IMR-90 (cell line): ENCODE measurements around the gene NGFR. TPM values are rescaled to one million over a fixed set of nuclear protein-coding genes. Genes with fewer than 3 reads are reported as not detected.

Source experiments
- ATAC-seq: fragments of 200-7000 bp; cut with Tn5 transposase; 2 replicates; pipeline ENCODE4 v1.9.1; 2020; ENCODE audit warnings: low read depth, mild to moderate bottlenecking, moderate library complexity
- BruUV-seq: library from RNA; stranded (reverse); fragments of 400-500 nt; replicated peaks from 2 replicates; lab custom pipeline; 2021; lab: Mats Ljungman, UMichigan
- CTCF ChIA-PET: fragments of 300-600 bp; formaldehyde crosslinking; extraction: SDS; loops from one replicate; lab custom pipeline; 2021; ENCODE audit warnings: antibody characterized with exemption; lab: Yijun Ruan, JAX
- POLR2A ChIA-PET: fragments of 300-600 bp; sonication (Branson Sonifier 250); formaldehyde crosslinking; loops from one replicate; lab custom pipeline; 2022; ENCODE audit warnings: antibody characterized with exemption; ENCODE audit not compliant: unreplicated experiment; lab: Charles Lee
- DNase-seq: peaks from one replicate; pipeline ENCODE4 v3.0.0; 2013
- H2AFZ ChIP-seq: replicated peaks from 2 replicates; pipeline ENCODE3; 2013; ENCODE audit warnings: low read length, mild to moderate bottlenecking; ENCODE audit not compliant: poor library complexity
- H2AK5ac ChIP-seq: 2 replicates; pipeline ENCODE4 v1.6.1; 2013; ENCODE audit warnings: low read depth, low read length, inconsistent platforms
- H2AK9ac ChIP-seq: replicated peaks from 2 replicates; pipeline ENCODE3; 2013; ENCODE audit warnings: mild to moderate bottlenecking, low read depth, low read length, moderate library complexity; ENCODE audit not compliant: poor library complexity
- H2BK120ac ChIP-seq: 2 replicates; pipeline ENCODE4 v1.6.1; 2013; ENCODE audit warnings: low read depth, low read length, inconsistent platforms
- H2BK15ac ChIP-seq: 3 replicates; pipeline ENCODE4 v1.6.1; 2013; ENCODE audit warnings: low read depth, low read length, inconsistent platforms
- H2BK20ac ChIP-seq: 2 replicates; pipeline ENCODE4 v1.6.1; 2013; ENCODE audit warnings: low read depth, mild to moderate bottlenecking, inconsistent platforms, low read length, moderate library complexity
- H2BK5ac ChIP-seq: 2 replicates; pipeline ENCODE4 v1.6.1; 2013; ENCODE audit warnings: mild to moderate bottlenecking, low read depth, low read length, inconsistent platforms; ENCODE audit not compliant: poor library complexity, severe bottlenecking
- H3K14ac ChIP-seq: replicated peaks from 2 replicates; pipeline ENCODE4 v1.6.1; 2013; ENCODE audit warnings: low read depth, low read length, inconsistent platforms
- H3K18ac ChIP-seq: 2 replicates; pipeline ENCODE4 v1.6.1; 2013; ENCODE audit warnings: low read depth, low read length, control low read depth
- H3K23ac ChIP-seq: 2 replicates; pipeline ENCODE4 v1.6.1; 2013; ENCODE audit warnings: low read depth, low read length, inconsistent platforms
- H3K27ac ChIP-seq: 2 replicates; pipeline ENCODE4 v1.5.1; 2013; ENCODE audit warnings: mild to moderate bottlenecking, control low read depth, low read length; ENCODE audit not compliant: insufficient read depth
- H3K27me3 ChIP-seq: 2 replicates; pipeline ENCODE4 v1.6.1; 2013; ENCODE audit warnings: low read length; ENCODE audit not compliant: control insufficient read depth, insufficient read depth
- H3K36me3 ChIP-seq: 2 replicates; pipeline ENCODE4 v1.6.1; 2013; ENCODE audit warnings: low read length, mixed read lengths; ENCODE audit not compliant: control insufficient read depth, insufficient read depth
- H3K4ac ChIP-seq: 2 replicates; pipeline ENCODE4 v1.6.1; 2013; ENCODE audit warnings: low read depth, low read length, inconsistent platforms
- H3K4me1 ChIP-seq: 2 replicates; pipeline ENCODE4 v1.6.1; 2013; ENCODE audit warnings: low read length, mixed read lengths; ENCODE audit not compliant: control insufficient read depth, insufficient read depth
- H3K4me2 ChIP-seq: 2 replicates; pipeline ENCODE4 v1.6.1; 2013; ENCODE audit warnings: low read depth, mild to moderate bottlenecking, control low read depth, low read length, moderate library complexity
- H3K4me3 ChIP-seq: 2 replicates; pipeline ENCODE4 v1.5.1; 2013; ENCODE audit warnings: low read depth, mild to moderate bottlenecking, control low read depth, low read length, moderate library complexity; ENCODE audit not compliant: insufficient read depth
- H3K56ac ChIP-seq: 2 replicates; pipeline ENCODE4 v1.6.1; 2013; ENCODE audit warnings: low read length, inconsistent platforms; ENCODE audit not compliant: insufficient read depth; ENCODE audit errors: extremely low read depth
- H3K79me1 ChIP-seq, 2 experiments: 2 replicates each; pipeline ENCODE4 v1.6.1; 2013; ENCODE audit warnings: low read length in 2 of 2, inconsistent platforms in 1 of 2, low read depth in 1 of 2
- H3K9ac ChIP-seq: 2 replicates; pipeline ENCODE4 v1.6.1; 2013; ENCODE audit warnings: low read depth, low read length, control low read depth
- H3K9me1 ChIP-seq: 2 replicates; pipeline ENCODE4 v1.6.1; 2013; ENCODE audit warnings: low read length, inconsistent platforms; ENCODE audit not compliant: insufficient read depth
- H3K9me3 ChIP-seq: 2 replicates; pipeline ENCODE4 v1.6.1; 2013; ENCODE audit warnings: low read length; ENCODE audit not compliant: control insufficient read depth, insufficient read depth
- H4K20me1 ChIP-seq: 2 replicates; pipeline ENCODE4 v1.6.1; 2013; ENCODE audit warnings: low read length, inconsistent platforms; ENCODE audit not compliant: insufficient read depth
- H4K5ac ChIP-seq: 2 replicates; pipeline ENCODE4 v1.6.1; 2013; ENCODE audit warnings: mild to moderate bottlenecking, low read depth, low read length, control low read depth
- H4K8ac ChIP-seq, 2 experiments: 2 replicates each; pipeline ENCODE4 v1.6.1; 2013; ENCODE audit warnings: low read depth in 2 of 2, low read length in 2 of 2, control low read depth in 1 of 2, inconsistent platforms in 1 of 2
- H4K91ac ChIP-seq: 2 replicates; pipeline ENCODE4 v1.6.1; 2013; ENCODE audit warnings: low read depth, low read length, inconsistent platforms; ENCODE audit not compliant: insufficient read depth
- BHLHE40 ChIP-seq: fragments of 150-350 bp; IDR thresholded peaks from 2 replicates; pipeline ENCODE4 v1.6.1; 2016; ENCODE audit warnings: mild to moderate bottlenecking, low read depth, low read length
- CEBPB ChIP-seq: IDR thresholded peaks from 2 replicates; pipeline ENCODE4 v1.6.1; 2012; ENCODE audit warnings: low read depth, low read length, improper control_type of control experiment
- CHD1 ChIP-seq: IDR thresholded peaks from 2 replicates; pipeline ENCODE4 v1.6.1; 2012; ENCODE audit warnings: low read depth, low read length, improper control_type of control experiment
- FOS ChIP-seq: fragments of 150-350 bp; IDR thresholded peaks from 2 replicates; pipeline ENCODE4 v1.6.1; 2016; ENCODE audit warnings: low read depth, low read length
- MAFK ChIP-seq: IDR thresholded peaks from 2 replicates; pipeline ENCODE4 v1.6.1; 2012; ENCODE audit warnings: low read depth, low read length, improper control_type of control experiment
- MAZ ChIP-seq: IDR thresholded peaks from 2 replicates; pipeline ENCODE4 v1.6.1; 2012; ENCODE audit warnings: low read depth, mild to moderate bottlenecking, low read length, improper control_type of control experiment, moderate library complexity, borderline replicate concordance
- MXI1 ChIP-seq: IDR thresholded peaks from 2 replicates; pipeline ENCODE4 v1.6.1; 2012; ENCODE audit warnings: low read depth, mild to moderate bottlenecking, low read length, moderate library complexity, borderline replicate concordance
- NFE2L2 ChIP-seq: fragments of 150-350 bp; IDR thresholded peaks from 2 replicates; pipeline ENCODE4 v1.6.1; 2016; ENCODE audit warnings: low read depth, mild to moderate bottlenecking, low read length
- POLR2A ChIP-seq: IDR thresholded peaks from 2 replicates; pipeline ENCODE4 v1.6.1; 2012; ENCODE audit warnings: mild to moderate bottlenecking, low read depth, low read length
- RAD21 ChIP-seq: IDR thresholded peaks from 2 replicates; pipeline ENCODE4 v1.6.1; 2012; ENCODE audit warnings: low read length, improper control_type of control experiment
- RCOR1 ChIP-seq: IDR thresholded peaks from 2 replicates; pipeline ENCODE4 v1.6.1; 2012; ENCODE audit warnings: mild to moderate bottlenecking, low read length, improper control_type of control experiment; ENCODE audit not compliant: insufficient replicate concordance
- RFX5 ChIP-seq: IDR thresholded peaks from 2 replicates; pipeline ENCODE4 v1.8.0; 2012; ENCODE audit warnings: low read depth, mild to moderate bottlenecking, low read length, moderate library complexity
- SMC3 ChIP-seq: fragments of 150-350 bp; IDR thresholded peaks from 2 replicates; pipeline ENCODE4 v1.6.1; 2016; ENCODE audit warnings: low read depth, mild to moderate bottlenecking, antibody characterized with exemption, low read length, moderate library complexity
- WGBS, 2 experiments: methylation state at CpG; one replicate each; pipeline versions ENCODE4 v1.1.5 to v1.1.7; 2013; ENCODE audit warnings: missing lambda C conversion rate in 2 of 2; ENCODE audit not compliant: insufficient read length in 1 of 2; ENCODE audit errors: extremely low coverage in 2 of 2; 5-methylcytosine and 5-hydroxymethylcytosine counted together
- dilution Hi-C: fragments of 300-500 bp; cut with HindIII; formaldehyde crosslinking; loops from one replicate; pipeline ENCODE4 v1.14.3; 2018; ENCODE audit warnings: low sequenced_read_pairs; ENCODE audit not compliant: unreplicated experiment
- in situ Hi-C: fragments of 300-500 bp; cut with MboI; formaldehyde crosslinking; loops from 3 replicates; pipeline ENCODE4 v1.14.3; 2019; ENCODE audit warnings: low sequenced_read_pairs, inconsistent platforms, mixed read lengths
- intact Hi-C: fragments of 100-400 bp; cut with micrococcal nuclease; formaldehyde crosslinking; loops from 2 replicates; pipeline ENCODE4 v1.10.0; 2022
- polyA plus RNA-seq, 3 experiments: library from polyadenylated mRNA; depleted of rRNA; stranded (reverse); fragments of >200 nt; gene quantifications; 2 replicates each; pipeline ENCODE4 v1.2.3, GENCODE V29; 2012; ENCODE audit warnings: low replicate concordance in 1 of 3
- total RNA-seq: library from RNA; depleted of rRNA; stranded (reverse); fragments of >200 nt; gene quantifications from 2 replicates; pipeline ENCODE4 v1.2.3, GENCODE V29; 2012
- TF ChIP-seq, protein P1 (sequence below): fragments of 150-350 bp; IDR thresholded peaks from 2 replicates; pipeline ENCODE4 v1.6.1; 2016; ENCODE audit warnings: low read depth, mild to moderate bottlenecking, low read length, moderate library complexity, borderline replicate concordance
- TF ChIP-seq, protein P2 (sequence below): conservative IDR thresholded peaks from 2 replicates; pipeline ENCODE4 v1.5.1; 2012; ENCODE audit warnings: mild to moderate bottlenecking, low read depth, low read length, improper control_type of control experiment
- TF ChIP-seq, protein P3 (sequence below): fragments of 150-350 bp; IDR thresholded peaks from 2 replicates; pipeline ENCODE4 v1.6.1; 2017; ENCODE audit warnings: mild to moderate bottlenecking, antibody characterized with exemption, low read length, low read depth

NGFR gene
- total and polyA plus RNA-seq, 2 of the 4 experiments (the other 2 are of a cell fraction) = 0.15 to 0.18 TPM

DNA sequence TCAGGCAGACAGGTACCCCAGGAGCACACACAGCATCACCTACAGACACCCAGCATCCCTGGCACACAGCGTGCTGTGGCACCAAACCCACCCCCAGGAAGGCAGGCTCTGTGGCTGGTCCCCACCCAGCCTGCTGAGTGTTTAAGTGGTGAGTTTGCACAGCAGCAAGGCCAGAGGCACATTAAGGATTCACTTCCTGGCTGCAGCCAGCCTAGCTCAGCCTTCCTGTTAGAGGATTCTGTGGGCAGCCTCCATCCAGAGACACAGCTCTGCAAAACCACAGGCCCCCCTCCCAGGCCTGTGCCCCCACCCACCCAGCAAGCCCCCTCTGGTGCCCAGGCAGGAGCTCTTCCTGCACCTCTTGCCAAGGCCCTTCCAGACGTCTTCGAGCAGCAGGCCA is 44.4 kb upstream of the NGFR start:
- Histone ChIP-seq H2BK20ac (no peak overlapping the region), H3K56ac (no peak overlapping the region; the same call in 1 of the 2 replicates), H2AK5ac (no peak overlapping the region), H4K20me1 (no peaks in the 10 kb centered on the region), H4K91ac (no peak overlapping the region), H3K4me1 (peaks cover 2% of the 10 kb centered on the region), H3K18ac (no peak overlapping the region), H2BK15ac (no peak overlapping the region), H3K9ac (no peak overlapping the region), H3K27ac (no peak overlapping the region), H2AK9ac (no peak overlapping the region), H3K23ac (no peak overlapping the region), H3K4me3 (no peak overlapping the region), H3K14ac (no peak overlapping the region), H2AFZ (peak overlapping the region; percentile 74), H3K4me2 (no peak overlapping the region), H3K4ac (no peak overlapping the region), H4K8ac (peak overlapping the region in 1 of 2 experiments; percentile 62; a peak in 1 of 4 replicates), H3K36me3 (no peaks in the 10 kb centered on the region), H3K79me1 (no peaks in the 10 kb centered on the region), H3K9me3 (no peaks in the 10 kb centered on the region), H2BK5ac (no peak overlapping the region), H3K9me1 (peaks cover 3% of the 10 kb centered on the region; the same call in 1 of the 2 replicates), H3K27me3 (peaks cover 21% of the 10 kb centered on the region), H2BK120ac (no peak overlapping the region), H4K5ac (no peak overlapping the region; the same call in 1 of the 2 replicates)
- no CpG with 5 or more reads among the region's 3 CpGs for WGBS, 2 experiments
- ATAC-seq (peak; percentile 75), DNase-seq (peak; percentile 35)
- intact Hi-C loops = no loop called here
- in situ Hi-C loops = no loop called here
- dilution Hi-C loops = no loop called here
- no peak for TF ChIP-seq RFX5
- no peak for TF ChIP-seq SMC3
- TF ChIP-seq RCOR1 = no peak
- TF ChIP-seq CHD1 = no peak
- TF ChIP-seq POLR2A = no peak
- TF ChIP-seq CEBPB = no peak
- TF ChIP-seq, protein P1, sequence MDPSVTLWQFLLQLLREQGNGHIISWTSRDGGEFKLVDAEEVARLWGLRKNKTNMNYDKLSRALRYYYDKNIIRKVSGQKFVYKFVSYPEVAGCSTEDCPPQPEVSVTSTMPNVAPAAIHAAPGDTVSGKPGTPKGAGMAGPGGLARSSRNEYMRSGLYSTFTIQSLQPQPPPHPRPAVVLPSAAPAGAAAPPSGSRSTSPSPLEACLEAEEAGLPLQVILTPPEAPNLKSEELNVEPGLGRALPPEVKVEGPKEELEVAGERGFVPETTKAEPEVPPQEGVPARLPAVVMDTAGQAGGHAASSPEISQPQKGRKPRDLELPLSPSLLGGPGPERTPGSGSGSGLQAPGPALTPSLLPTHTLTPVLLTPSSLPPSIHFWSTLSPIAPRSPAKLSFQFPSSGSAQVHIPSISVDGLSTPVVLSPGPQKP = no peak
- TF ChIP-seq, protein P2, sequence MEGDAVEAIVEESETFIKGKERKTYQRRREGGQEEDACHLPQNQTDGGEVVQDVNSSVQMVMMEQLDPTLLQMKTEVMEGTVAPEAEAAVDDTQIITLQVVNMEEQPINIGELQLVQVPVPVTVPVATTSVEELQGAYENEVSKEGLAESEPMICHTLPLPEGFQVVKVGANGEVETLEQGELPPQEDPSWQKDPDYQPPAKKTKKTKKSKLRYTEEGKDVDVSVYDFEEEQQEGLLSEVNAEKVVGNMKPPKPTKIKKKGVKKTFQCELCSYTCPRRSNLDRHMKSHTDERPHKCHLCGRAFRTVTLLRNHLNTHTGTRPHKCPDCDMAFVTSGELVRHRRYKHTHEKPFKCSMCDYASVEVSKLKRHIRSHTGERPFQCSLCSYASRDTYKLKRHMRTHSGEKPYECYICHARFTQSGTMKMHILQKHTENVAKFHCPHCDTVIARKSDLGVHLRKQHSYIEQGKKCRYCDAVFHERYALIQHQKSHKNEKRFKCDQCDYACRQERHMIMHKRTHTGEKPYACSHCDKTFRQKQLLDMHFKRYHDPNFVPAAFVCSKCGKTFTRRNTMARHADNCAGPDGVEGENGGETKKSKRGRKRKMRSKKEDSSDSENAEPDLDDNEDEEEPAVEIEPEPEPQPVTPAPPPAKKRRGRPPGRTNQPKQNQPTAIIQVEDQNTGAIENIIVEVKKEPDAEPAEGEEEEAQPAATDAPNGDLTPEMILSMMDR = no peak
- no peak for TF ChIP-seq MAZ
- TF ChIP-seq MAFK = no peak
- no peak for TF ChIP-seq BHLHE40
- TF ChIP-seq NFE2L2 = no peak
- TF ChIP-seq, protein P3, sequence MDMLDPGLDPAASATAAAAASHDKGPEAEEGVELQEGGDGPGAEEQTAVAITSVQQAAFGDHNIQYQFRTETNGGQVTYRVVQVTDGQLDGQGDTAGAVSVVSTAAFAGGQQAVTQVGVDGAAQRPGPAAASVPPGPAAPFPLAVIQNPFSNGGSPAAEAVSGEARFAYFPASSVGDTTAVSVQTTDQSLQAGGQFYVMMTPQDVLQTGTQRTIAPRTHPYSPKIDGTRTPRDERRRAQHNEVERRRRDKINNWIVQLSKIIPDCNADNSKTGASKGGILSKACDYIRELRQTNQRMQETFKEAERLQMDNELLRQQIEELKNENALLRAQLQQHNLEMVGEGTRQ = no peak
- TF ChIP-seq MXI1 = no peak
- no peak for TF ChIP-seq FOS
- TF ChIP-seq RAD21 = no peak
- no TSS peak for BruUV-seq
- ChIA-PET POLR2A (no interaction called here), CTCF (no interaction called here)
